Left renal cortex interstitium (tissue), 4 donors: Measurements from ENCODE around the gene AQP9. TPM values are rescaled to one million over a fixed set of nuclear protein-coding genes. Genes with fewer than 3 reads are reported as not detected.
A peak's percentile ranks its signal among the peaks of the same experiment; 100 is the strongest.
"Not testable (repeated sequence)": the region's sequence is repeated elsewhere in the genome, so short reads cannot be mapped to it uniquely, and the experiment has no call there.

Experiments used
- DNase-seq, 4 donors: peaks; one replicate each; pipeline ENCODE4 v3.0.0-alpha.2; 2013; ENCODE audit warnings: low read depth in 4 of 4, low spot score in 2 of 4, missing footprints in 1 of 4
- polyA plus RNA-seq, 4 donors: library from polyadenylated mRNA; unstranded; fragments of 120-200 nt; gene quantifications; one replicate each; pipeline ENCODE4 v1.2.1, GENCODE V29; 2013; ENCODE audit not compliant: insufficient read length in 4 of 4

The AQP9 gene
- polyA plus RNA-seq, 4 donors, result 0.14 to 0.40 (median 0.34) TPM

GRCh38 chr15:58175955-58176354 lies 37.8 kb downstream of the AQP9 start:
- no peak for DNase-seq

DNA sequence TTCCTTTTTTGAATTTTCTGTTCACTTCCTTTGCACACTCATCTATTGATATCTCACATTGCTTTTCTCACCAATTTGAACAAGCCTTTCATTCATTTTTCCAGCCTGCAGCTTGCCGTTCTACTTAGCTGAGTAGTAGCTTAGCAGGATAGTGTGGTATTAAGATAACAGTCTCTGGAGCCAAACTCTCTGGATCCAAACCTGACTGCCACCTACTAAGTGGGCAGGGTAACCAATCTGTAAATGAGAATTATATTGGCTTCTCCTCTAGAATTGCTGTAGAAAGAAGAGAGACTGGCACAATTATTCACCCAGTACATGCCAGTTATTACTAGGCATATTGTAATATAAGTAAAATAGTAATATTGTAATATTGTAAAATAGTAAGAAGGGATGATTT lies 40.5 kb downstream of the AQP9 start:
- no peak for DNase-seq

DNA sequence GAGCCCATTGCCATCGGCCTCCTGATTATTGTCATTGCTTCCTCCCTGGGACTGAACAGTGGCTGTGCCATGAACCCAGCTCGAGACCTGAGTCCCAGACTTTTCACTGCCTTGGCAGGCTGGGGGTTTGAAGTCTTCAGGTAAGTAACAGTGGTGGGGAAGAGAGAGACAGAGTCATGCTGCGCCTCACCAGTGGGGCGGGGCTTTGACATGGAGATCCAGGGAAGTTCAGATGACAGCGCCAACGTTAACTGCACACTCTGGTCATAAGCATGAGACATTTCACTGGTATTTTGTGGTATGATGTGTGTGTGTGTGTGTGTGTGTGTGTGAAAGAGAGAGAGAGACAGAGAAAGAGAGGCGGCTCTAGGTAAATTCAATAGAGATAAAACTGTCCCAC lies 41.0 kb downstream of the AQP9 start:
- no peak for DNase-seq

DNA sequence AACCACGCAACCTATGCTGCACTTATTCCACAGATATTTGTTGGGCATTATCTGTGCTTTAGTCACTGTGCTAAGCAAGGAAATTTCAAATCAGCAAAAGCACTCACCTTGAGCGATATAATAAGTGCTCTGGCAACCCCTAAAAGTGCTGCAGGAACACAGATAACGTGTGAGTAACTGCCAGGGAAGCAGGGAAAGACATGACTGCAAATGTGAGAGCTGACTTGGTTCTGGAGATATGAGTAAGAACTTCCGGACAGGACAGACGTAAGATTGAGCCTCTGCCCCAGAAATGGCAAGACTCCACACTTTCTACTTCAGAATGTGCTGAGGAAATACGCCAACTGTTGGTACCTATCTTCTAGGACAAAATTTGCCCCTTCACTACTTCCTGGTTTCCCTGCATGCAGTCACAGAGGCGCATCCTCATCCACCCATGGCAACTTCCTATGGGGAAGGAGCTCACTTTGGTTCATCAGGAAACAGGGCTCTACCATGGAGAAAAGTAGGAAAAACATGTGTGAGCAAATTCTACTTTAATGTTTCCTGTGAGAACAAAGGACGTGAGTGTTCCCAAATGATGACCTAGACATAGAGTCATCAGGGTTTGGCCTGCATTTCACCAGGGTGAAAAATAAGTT lies 41.7 kb downstream of the AQP9 start:
- no peak for DNase-seq

DNA sequence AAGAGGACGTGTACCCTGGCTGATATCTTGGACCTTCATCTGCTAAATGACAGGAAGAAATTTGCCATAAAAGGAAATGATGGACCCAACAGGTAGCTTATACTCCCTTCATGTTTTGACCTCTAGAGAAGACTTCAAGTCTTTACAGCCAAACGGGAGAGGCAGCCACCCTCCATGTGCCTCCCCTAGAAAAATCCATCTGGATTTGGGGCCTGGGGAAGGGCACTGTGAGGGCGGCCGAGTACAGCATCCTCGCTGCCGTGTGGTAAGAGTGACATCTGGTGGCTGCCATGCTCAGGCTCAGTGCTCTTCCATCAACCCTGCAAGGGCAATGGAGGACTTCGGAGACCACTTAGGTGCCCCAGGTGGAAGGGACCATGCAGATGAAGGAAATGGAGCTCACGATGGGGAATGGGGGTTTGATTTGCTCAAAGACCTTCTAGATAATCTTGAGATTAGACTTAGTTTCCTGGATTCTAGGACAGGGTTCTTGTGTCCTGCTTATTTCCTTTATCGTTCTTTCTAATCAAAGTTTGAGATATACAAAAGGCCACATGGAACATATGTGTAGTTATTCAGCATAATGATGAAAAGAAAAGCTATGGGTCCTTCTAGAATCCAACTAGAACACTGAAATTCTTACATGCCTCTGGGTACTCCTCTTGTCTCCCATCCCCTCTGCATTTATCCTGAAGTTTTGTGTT lies 44.4 kb downstream of the AQP9 start:
- peak in 2 of 4 donors; percentile 26 to 43 for DNase-seq

- no peak for DNase-seq
Observed at GRCh38 chr15:58185439-58185838, 47.3 kb downstream of the AQP9 start.

DNA sequence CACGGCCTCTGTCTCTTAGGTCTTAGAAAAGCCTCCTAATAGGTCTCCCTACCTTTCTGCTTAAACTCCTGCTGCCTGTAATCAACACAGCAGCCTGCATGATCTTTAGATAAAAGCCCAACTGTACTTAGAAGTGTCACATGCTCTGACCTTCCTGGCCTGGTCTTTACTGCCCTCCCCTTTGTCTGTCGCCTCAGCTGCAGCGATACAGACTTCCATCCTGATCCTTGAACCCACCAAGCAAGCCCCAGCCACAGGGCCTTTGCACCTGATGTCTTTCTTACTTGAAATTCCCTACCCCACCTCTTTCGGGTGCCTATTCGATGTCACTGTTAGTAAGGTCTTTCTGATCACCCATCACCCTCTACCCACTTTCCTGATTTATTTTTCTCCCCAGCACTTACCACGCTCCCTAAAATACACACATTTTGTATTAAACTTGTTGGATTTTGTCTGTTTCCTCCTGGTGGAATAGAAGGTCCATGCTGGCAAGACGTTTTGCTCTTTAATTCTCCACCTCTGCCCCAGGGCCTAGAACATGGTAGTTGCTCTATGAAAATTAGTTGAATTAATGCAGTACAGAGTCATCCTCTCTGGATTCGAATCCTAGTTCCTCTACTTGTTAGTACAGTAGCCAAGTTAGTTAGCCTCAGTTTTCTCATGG lies 51.1 kb downstream of the AQP9 start:
- no peak for DNase-seq

DNA sequence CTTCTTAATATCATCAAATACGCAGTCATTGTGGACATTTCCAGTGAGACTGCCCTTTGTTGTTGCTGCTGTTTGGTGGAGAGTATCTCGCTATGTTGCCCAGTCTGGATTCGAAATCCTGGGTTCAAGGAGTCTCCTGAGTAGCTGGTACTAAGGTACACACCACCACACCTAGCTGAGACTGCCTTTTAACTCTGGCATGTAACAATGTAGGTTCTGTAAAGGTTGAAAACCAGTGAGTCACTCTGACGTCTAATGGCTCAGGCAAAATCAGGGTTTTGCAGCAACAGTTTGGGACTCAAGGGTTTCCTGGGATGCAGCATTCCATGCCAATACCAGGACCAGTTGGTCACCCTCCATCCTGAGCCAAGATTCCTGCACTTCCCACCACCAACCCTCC lies 52.2 kb downstream of the AQP9 start:
- DNase-seq, result no peak

- DNase-seq, result not testable (repeated sequence)
Observed at GRCh38 chr15:58193636-58194035, 55.5 kb downstream of the AQP9 start.

DNA sequence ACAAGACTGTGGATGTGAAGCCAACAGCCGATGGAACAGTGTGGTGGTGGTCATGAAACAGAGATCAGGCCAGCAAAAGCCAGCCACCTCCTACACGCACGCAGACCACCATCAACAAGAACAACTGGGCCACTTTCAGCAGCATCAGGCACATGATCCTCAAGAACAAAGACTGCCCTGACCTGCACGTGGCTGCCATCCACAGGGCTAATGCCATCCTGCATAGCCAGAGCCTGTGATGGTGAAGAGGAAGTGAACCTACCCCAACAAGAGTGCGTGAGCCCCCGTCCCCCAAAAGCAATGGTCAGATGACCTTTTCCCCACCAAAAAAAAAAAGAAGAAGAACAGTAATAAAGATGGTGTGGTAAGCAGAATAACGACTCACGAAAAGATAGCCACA lies 62.6 kb downstream of the AQP9 start:
- DNase-seq, result no peak

GRCh38 chr15:58201516-58201915 lies 63.3 kb downstream of the AQP9 start:
- DNase-seq, result no peak

GRCh38 chr15:58203537-58203936 lies 65.4 kb downstream of the AQP9 start:
- no peak for DNase-seq

GRCh38 chr15:58206151-58206550 lies 68.0 kb downstream of the AQP9 start:
- no peak for DNase-seq

DNA sequence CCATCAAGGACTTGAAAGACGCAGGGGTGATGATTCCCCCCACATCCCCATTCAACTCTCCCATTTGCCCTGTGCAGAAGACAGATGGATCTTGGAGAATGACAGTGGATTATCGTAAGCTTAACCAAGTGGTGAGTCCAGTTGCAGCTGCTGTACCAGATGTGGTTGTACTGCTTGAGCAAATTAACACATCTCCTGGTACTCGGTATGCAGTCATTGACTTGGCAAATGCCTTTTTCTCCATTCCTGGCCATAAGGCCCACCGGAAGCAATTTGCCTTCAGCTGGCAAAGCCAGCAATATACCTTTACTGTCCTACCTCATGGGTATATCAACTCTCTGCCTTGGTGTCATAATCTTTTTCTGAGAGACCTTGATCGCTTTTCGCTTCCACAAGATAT lies 70.0 kb downstream of the AQP9 start:
- not testable (repeated sequence) for DNase-seq

- DNase-seq, result not testable (repeated sequence)
Observed at GRCh38 chr15:58209007-58209481, 70.9 kb downstream of the AQP9 start.

DNA sequence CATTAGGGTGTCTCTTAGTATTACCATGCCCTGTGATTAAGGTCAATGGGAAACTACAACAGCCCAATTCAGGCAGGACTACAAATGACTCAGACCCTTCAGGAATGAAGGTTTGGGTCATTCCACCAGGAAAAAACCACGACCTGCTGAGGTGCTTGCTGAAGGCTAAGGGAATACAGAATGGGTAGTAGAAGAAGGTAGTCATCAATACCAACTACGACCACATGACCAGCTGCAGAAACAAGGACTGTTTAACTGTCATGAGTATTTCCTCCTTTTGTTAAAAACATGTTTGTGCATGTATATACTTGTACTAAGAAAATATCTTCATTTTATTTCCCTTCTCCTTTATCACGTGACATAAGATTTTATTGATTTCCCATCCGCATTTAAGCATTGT lies 71.8 kb downstream of the AQP9 start:
- not testable (repeated sequence) for DNase-seq

GRCh38 chr15:58212909-58213526 lies 74.8 kb downstream of the AQP9 start:
- DNase-seq, result no peak

- DNase-seq, result no peak
Observed at GRCh38 chr15:58213587-58214338, 75.6 kb downstream of the AQP9 start.

DNA sequence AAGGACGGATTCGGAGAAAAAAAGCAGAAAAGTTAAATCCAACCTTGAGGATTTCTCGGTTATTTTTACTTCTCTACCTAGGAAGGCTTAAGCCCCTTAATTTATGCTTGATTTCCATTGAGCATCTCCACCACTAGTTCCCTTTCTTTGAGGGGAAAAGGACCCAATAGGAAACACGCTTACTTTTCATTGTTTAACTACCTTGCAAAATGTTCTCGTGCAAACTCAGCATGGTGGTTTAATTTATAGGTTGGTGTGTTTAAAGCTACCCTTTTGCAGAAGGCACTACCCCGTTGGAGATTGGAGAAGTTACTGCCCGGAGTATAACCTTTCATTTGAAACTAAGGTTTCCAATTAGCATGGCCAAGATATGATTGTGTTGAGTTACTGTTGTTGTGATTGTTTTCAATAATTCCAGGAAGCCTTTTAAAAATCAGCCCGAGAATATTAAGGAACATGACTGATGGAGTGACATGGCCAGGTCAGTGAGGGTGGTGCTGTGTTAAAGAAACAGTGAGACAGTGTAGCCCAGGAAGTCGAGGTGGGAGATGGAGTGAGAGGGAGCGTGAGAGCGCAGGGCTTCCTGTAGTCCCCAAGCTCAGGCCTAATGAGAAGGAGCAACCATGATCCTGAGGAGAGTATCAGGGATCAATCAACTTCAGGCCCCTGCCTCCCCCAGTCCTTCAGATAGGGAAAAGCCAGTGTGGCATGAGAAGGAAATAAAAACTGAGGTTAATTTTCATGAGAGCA lies 76.6 kb downstream of the AQP9 start:
- no peak for DNase-seq

- no peak for DNase-seq
Observed at GRCh38 chr15:58217460-58217859, 79.3 kb downstream of the AQP9 start.
